ENCODE results near the gene TSNAXIP1.
"Not testable (repeated sequence)": the region's sequence is repeated elsewhere in the genome, so short reads cannot be mapped to it uniquely, and the experiment has no call there.

Gene TSNAXIP1

GRCh38 chr16:67862623-67863583, 56.2 kb downstream of the TSNAXIP1 start:
- no peak for DNase-seq (ENCODE audit: low read depth)

GRCh38 chr16:67864044-67864443, 57.4 kb downstream of the TSNAXIP1 start:
- DNase-seq (ENCODE audit: low read depth): not testable (repeated sequence)

- DNase-seq (ENCODE audit: low read depth): no peak
These were observed 57.9 kb downstream of the TSNAXIP1 start for GRCh38 chr16:67864594-67864993.

- DNase-seq (ENCODE audit: low read depth): no peak
These were observed 58.6 kb downstream of the TSNAXIP1 start for GRCh38 chr16:67865318-67865717.

GRCh38 chr16:67868290-67868689, 61.6 kb downstream of the TSNAXIP1 start:
- no peak for DNase-seq (ENCODE audit: low read depth)

- DNase-seq (ENCODE audit: low read depth): no peak
These were observed 63.0 kb downstream of the TSNAXIP1 start for GRCh38 chr16:67869653-67870052.

GRCh38 chr16:67871256-67871655, 64.6 kb downstream of the TSNAXIP1 start:
- no peak for DNase-seq (ENCODE audit: low read depth)

- DNase-seq (ENCODE audit: low read depth): no peak
These were observed 65.5 kb downstream of the TSNAXIP1 start for GRCh38 chr16:67872131-67872630.

GRCh38 chr16:67872631-67873434, 66.1 kb downstream of the TSNAXIP1 start, which contains the start of gene EDC4:
TSS of gene EDC4 (plus strand) at chr16:67873052. CDS start at chr16:67873262, 210 bp downstream.
- no peak for DNase-seq (ENCODE audit: low read depth)

GRCh38 chr16:67873435-67874370, 67.0 kb downstream of the TSNAXIP1 start:
- no peak for DNase-seq (ENCODE audit: low read depth)

- no peak for DNase-seq (ENCODE audit: low read depth)
These were observed 67.7 kb downstream of the TSNAXIP1 start for GRCh38 chr16:67874372-67874771.

- DNase-seq (ENCODE audit: low read depth): no peak
These were observed 70.4 kb downstream of the TSNAXIP1 start for GRCh38 chr16:67877064-67877463.
